Peyer's patch (tissue), 4 donors: ENCODE results near the gene MT1X. TPM values are rescaled to one million over a fixed set of nuclear protein-coding genes. Genes with fewer than 3 reads are reported as not detected.
A peak's percentile ranks its signal among the peaks of the same experiment; 100 is the strongest.
"Not testable (repeated sequence)": the region's sequence is repeated elsewhere in the genome, so short reads cannot be mapped to it uniquely, and the experiment has no call there.

Experiments used
- DNase-seq, 3 donors: peaks; one replicate each; pipeline ENCODE4 v3.0.0-alpha.2; 2017 to 2019
- H3K27ac ChIP-seq, 4 donors: fragments of 200-600 bp; sonication (generic); one replicate each; pipeline ENCODE4 v1.5.1; 2016 to 2019
- H3K27me3 ChIP-seq, 2 donors: fragments of 200-600 bp; sonication (generic); one replicate each; pipeline ENCODE4 v1.5.1; 2019
- H3K36me3 ChIP-seq, 3 donors: fragments of 200-600 bp; sonication (generic); one replicate each; pipeline ENCODE4 v1.5.1; 2016 to 2019
- H3K4me1 ChIP-seq, 4 donors: fragments of 200-600 bp; sonication (generic); one replicate each; pipeline ENCODE4 v1.5.1; 2016 to 2019
- H3K4me3 ChIP-seq, 4 donors: fragments of 200-600 bp; sonication (generic); 1 replicate in 3 of 4; 2 replicates in 1 of 4; pipeline ENCODE4 v1.5.1; 2016 to 2019; ENCODE audit warnings: mild to moderate bottlenecking in 1 of 4
- H3K9me3 ChIP-seq, 4 donors: fragments of 200-600 bp; sonication (generic); one replicate each; pipeline ENCODE4 v1.5.1; 2016 to 2019; ENCODE audit warnings: mild to moderate bottlenecking in 1 of 4
- CTCF ChIP-seq, 6 experiments: fragments of 450-650 bp in 4 of 6; fragments of 200-600 bp in 2 of 6; sonication (generic) in 1 of 6; IDR thresholded peaks; one replicate each; pipeline ENCODE4 v1.5.1; 2017 to 2019; ENCODE audit warnings: antibody characterized with exemption in 6 of 6, mild to moderate bottlenecking in 3 of 6, moderate library complexity in 1 of 6
- POLR2A ChIP-seq, 2 donors: fragments of 450-650 bp; IDR thresholded peaks; one replicate each; pipeline ENCODE4 v1.5.1; 2017; ENCODE audit warnings: antibody characterized with exemption in 2 of 2, mild to moderate bottlenecking in 2 of 2, moderate library complexity in 2 of 2
- total RNA-seq, 4 donors: library from RNA; depleted of rRNA; stranded (reverse); fragments of >200 nt; gene quantifications; one replicate each; pipeline ENCODE4 v1.1.0, GENCODE V29; 2016

Gene MT1X
- total RNA-seq, 4 donors from 2014 or later = 121 to 1,155 (median 305) TPM

- peak within 1 kb of the TSS; percentile 70 to 86 (median 76) for H3K27ac ChIP-seq
- H3K36me3 ChIP-seq = peaks cover 0 to 6% (median 0%) of the 10 kb centered on the region in 3 donors
- peaks cover 0 to 13% (median 2%) of the 10 kb centered on the region in 4 donors for H3K4me1 ChIP-seq
Observed at GRCh38 chr16:56657555-56658326, 24.5 kb upstream of the MT1X start, which contains the start of gene MT1F. MT1F (plus strand) TSS chr16:56657959; CDS start chr16:56658059, 100 bp downstream.

GRCh38 chr16:56658327-56658875, 23.9 kb upstream of the MT1X start:
- Histone ChIP-seq H3K4me1 (peaks cover 0 to 18% (median 2%) of the 10 kb centered on the region in 4 donors), H3K9me3 (no peaks in the 10 kb centered on the region), H3K36me3 (peaks cover 0 to 6% (median 0%) of the 10 kb centered on the region in 3 donors), H3K27me3 (no peaks in the 10 kb centered on the region), H3K4me3 (peak overlapping the region; percentile 53 to 74 (median 66)), H3K27ac (peak overlapping the region in 3 of 4 donors; percentile 74 to 86 (median 78))
- no peak for TF ChIP-seq CTCF (IDR thresholded peaks at IDR 0.05)
- no peak for TF ChIP-seq POLR2A (IDR thresholded peaks at IDR 0.05)
- DNase-seq = peak in 1 of 3 donors; percentile 68

More at GRCh38 chr16:56657555-56658326, 24.5 kb upstream of the MT1X start, which contains the start of gene MT1F:
- Histone ChIP-seq H3K4me3 (peak within 1 kb of the TSS; percentile 53 to 74 (median 66)), H3K27me3 (no peaks in the 10 kb centered on the region), H3K9me3 (no peaks in the 10 kb centered on the region)
- peak; percentile 87 to 99 (median 97) for DNase-seq
- peak; percentile 79 to 87 for TF ChIP-seq POLR2A (IDR thresholded peaks at IDR 0.05)
- TF ChIP-seq CTCF (IDR thresholded peaks at IDR 0.05) = peak in 1 of 6 experiments; percentile 24

- Histone ChIP-seq H3K4me3 (peak overlapping the region; percentile 5 to 44 (median 34)), H3K9me3 (no peaks in the 10 kb centered on the region), H3K4me1 (peaks cover 0 to 18% (median 2%) of the 10 kb centered on the region in 4 donors), H3K27me3 (no peaks in the 10 kb centered on the region), H3K27ac (peak overlapping the region in 1 of 4 donors; percentile 46), H3K36me3 (peaks cover 0 to 6% (median 0%) of the 10 kb centered on the region in 3 donors)
- TF ChIP-seq CTCF (IDR thresholded peaks at IDR 0.05) = no peak
- no peak for TF ChIP-seq POLR2A (IDR thresholded peaks at IDR 0.05)
- peak in 1 of 3 donors; percentile 25 for DNase-seq
Observed at GRCh38 chr16:56662357-56663354, 19.6 kb upstream of the MT1X start.

- H3K27ac ChIP-seq = no peak overlapping the region
- H3K4me1 ChIP-seq = peaks cover 0 to 25% (median 0%) of the 10 kb centered on the region in 4 donors
- no peak for TF ChIP-seq CTCF (IDR thresholded peaks at IDR 0.05)
- no peak for TF ChIP-seq POLR2A (IDR thresholded peaks at IDR 0.05)
- no peak for DNase-seq
- H3K9me3 ChIP-seq = no peaks in the 10 kb centered on the region
- H3K36me3 ChIP-seq = peaks cover 0 to 6% (median 0%) of the 10 kb centered on the region in 3 donors
- H3K4me3 ChIP-seq = no peak overlapping the region
- H3K27me3 ChIP-seq = no peaks in the 10 kb centered on the region
Observed at GRCh38 chr16:56664506-56664905, 17.8 kb upstream of the MT1X start.

GRCh38 chr16:56665286-56666261, 16.7 kb upstream of the MT1X start:
- H3K27ac ChIP-seq, H3K27me3 ChIP-seq, H3K36me3 ChIP-seq, DNase-seq, H3K9me3 ChIP-seq: not testable (repeated sequence)
- peak overlapping the region in 1 of 4 donors; percentile 56 for H3K4me3 ChIP-seq
- H3K4me1 ChIP-seq = peaks cover 0 to 31% (median 0%) of the 10 kb centered on the region in 4 donors
